Kidney (tissue), 14 donors: ENCODE measurements around the gene CSF2RB. TPM values are rescaled to one million over a fixed set of nuclear protein-coding genes. Genes with fewer than 3 reads are reported as not detected.
A peak's percentile ranks its signal among the peaks of the same experiment; 100 is the strongest.

Experiments
- DNase-seq, 5 donors: peaks; one replicate each; pipeline ENCODE4 v3.0.0-alpha.2; 2013 to 2020
- FAIRE-seq: peaks from 2 replicates; lab custom pipeline; 2012; peaks lifted over from hg19 to GRCh38; lab: Jason Lieb, UNC
- H3K27ac ChIP-seq, 2 donors: one replicate each; pipeline ENCODE4 v1.7.0; 2013; ENCODE audit warnings: low read depth in 2 of 2, low read length in 2 of 2, inconsistent platforms in 1 of 2
- H3K27me3 ChIP-seq: one replicate; pipeline ENCODE4 v1.7.1; 2013; ENCODE audit warnings: low read length, inconsistent platforms; ENCODE audit not compliant: control insufficient read depth, insufficient read depth
- H3K36me3 ChIP-seq, 3 donors: one replicate each; pipeline versions ENCODE4 v1.7.0 to v1.7.1; 2013; ENCODE audit warnings: low read length in 3 of 3, control low read depth in 1 of 3, inconsistent platforms in 1 of 3; ENCODE audit not compliant: insufficient read depth in 3 of 3, control insufficient read depth in 2 of 3
- H3K4me1 ChIP-seq, 3 donors: one replicate each; pipeline versions ENCODE4 v1.7.0 to v1.7.1; 2013; ENCODE audit warnings: low read length in 3 of 3, inconsistent platforms in 1 of 3, low read depth in 1 of 3; ENCODE audit not compliant: control insufficient read depth in 2 of 3, insufficient read depth in 2 of 3
- H3K4me3 ChIP-seq, 3 donors: one replicate each; pipeline versions ENCODE4 v1.7.0 to v1.8.1; 2013; ENCODE audit warnings: low read length in 3 of 3, control low read depth in 1 of 3, inconsistent platforms in 1 of 3
- H3K9ac ChIP-seq, 3 donors: one replicate each; pipeline versions ENCODE4 v1.7.0 to v1.7.1; 2013; ENCODE audit warnings: low read length in 3 of 3, control low read depth in 1 of 3, inconsistent platforms in 1 of 3
- H3K9me3 ChIP-seq, 3 donors: one replicate each; pipeline versions ENCODE4 v1.7.0 to v1.7.1; 2013; ENCODE audit warnings: low read length in 3 of 3, control low read depth in 1 of 3, inconsistent platforms in 1 of 3; ENCODE audit not compliant: control insufficient read depth in 2 of 3, insufficient read depth in 1 of 3
- intact Hi-C: fragments of 100-400 bp; cut with DNase I; formaldehyde crosslinking; loops from one replicate; pipeline ENCODE4 v1.11.1; 2022
- polyA plus RNA-seq: library from polyadenylated mRNA; stranded (reverse); fragments of 350-450 nt; fragmentation: Illumina TruSeq; extraction: RNeasy Lipid Tissue Mini Kit (QIAGEN cat#74804); gene quantifications from one replicate; pipeline ENCODE4 v1.2.3, GENCODE V29; 2014; ENCODE audit warnings: low read depth, low replicate concordance; ENCODE audit not compliant: insufficient read depth
- total RNA-seq: library from RNA; stranded (reverse); fragmentation: NEBNext Ultra II Directional; extraction: Animal tissue kit (Norgen Biotek cat#: 25700); gene quantifications from one replicate; pipeline ENCODE4 v1.2.1, GENCODE V29; 2021
- TF ChIP-seq, protein P1 (sequence below): IDR thresholded peaks from 3 replicates; pipeline ENCODE4 v1.5.1; 2012; ENCODE audit warnings: mild to moderate bottlenecking, moderate library complexity, borderline replicate concordance; ENCODE audit not compliant: insufficient read depth; ENCODE audit errors: extremely low read depth
- donor health status: control.
- donor health status: control.
- donor health status: control.
- donor health status: control.
- donor health status: control.
- donor health status: DM: yes; HTN: yes; CAD: no.
- donor health status: Normal renal cell carcinoma (clear cell type).

Gene CSF2RB
- total and polyA plus RNA-seq, 2 donors from 2014 or later, result 1.0 to 11.4 TPM

DNA sequence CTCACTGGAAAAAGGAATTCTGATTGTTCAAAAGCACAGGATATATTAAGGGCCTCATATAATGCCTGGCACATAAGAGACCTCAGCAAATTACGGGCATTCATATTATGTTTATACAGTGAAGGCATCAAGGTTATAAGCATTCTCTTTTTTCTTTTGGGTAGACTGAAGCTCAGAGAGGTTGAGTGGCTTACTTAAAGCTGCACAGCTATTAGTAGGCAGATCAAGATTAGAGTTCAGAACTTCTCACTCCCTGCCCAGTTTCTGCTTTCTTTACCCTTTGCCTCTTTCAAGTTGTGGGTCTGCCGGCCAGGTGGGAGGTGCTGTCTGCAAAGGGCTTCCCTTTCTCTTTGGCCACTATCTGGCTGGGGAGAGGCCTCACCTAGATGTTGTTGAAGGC is 18.0 kb downstream of the CSF2RB start:
- no peaks in the 10 kb centered on the region for H3K9me3 ChIP-seq
- no peaks in the 10 kb centered on the region for H3K36me3 ChIP-seq
- no peak overlapping the region for H3K4me3 ChIP-seq
- H3K9ac ChIP-seq, result no peak overlapping the region
- FAIRE-seq (no peak), DNase-seq (no peak)
- intact Hi-C loops, result no loop called here
- no peaks in the 10 kb centered on the region for H3K4me1 ChIP-seq
- no peaks in the 10 kb centered on the region for H3K27me3 ChIP-seq
- TF ChIP-seq, protein P1, sequence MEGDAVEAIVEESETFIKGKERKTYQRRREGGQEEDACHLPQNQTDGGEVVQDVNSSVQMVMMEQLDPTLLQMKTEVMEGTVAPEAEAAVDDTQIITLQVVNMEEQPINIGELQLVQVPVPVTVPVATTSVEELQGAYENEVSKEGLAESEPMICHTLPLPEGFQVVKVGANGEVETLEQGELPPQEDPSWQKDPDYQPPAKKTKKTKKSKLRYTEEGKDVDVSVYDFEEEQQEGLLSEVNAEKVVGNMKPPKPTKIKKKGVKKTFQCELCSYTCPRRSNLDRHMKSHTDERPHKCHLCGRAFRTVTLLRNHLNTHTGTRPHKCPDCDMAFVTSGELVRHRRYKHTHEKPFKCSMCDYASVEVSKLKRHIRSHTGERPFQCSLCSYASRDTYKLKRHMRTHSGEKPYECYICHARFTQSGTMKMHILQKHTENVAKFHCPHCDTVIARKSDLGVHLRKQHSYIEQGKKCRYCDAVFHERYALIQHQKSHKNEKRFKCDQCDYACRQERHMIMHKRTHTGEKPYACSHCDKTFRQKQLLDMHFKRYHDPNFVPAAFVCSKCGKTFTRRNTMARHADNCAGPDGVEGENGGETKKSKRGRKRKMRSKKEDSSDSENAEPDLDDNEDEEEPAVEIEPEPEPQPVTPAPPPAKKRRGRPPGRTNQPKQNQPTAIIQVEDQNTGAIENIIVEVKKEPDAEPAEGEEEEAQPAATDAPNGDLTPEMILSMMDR, result no peak
- H3K27ac ChIP-seq, result no peak overlapping the region

DNA sequence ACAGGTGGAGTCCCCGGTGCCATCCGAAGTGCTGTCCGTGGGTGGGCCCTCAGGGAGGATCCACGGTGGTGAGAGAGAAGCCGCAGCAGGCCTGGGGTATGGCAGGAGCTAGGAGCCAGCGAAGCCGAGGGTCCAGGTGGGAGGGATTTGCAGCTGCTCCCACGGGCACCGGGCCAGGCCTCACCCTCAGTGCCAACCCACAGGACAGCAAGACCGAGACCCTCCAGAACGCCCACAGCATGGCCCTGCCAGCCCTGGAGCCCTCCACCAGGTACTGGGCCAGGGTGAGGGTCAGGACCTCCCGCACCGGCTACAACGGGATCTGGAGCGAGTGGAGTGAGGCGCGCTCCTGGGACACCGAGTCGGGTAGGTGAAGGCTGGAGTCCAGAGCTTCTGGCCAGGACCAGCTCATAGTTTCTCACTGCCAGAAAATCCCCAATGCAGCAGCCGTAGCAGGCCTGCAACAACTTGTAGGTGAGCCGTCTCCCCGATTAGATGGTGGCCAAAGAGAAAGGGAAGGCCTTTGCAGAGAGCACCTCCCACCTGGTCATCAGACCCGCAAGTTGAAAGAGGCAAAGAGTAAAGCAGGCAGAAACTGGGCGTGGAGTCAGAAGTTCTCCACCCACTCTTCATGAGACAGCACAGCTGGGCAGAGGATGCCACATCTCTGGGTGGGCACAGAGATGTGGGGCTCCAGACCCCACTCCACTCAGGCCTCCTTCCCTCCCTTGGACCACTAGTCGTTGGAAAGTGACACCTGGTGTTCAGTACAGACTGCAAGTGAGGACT is 20.4 kb downstream of the CSF2RB start:
- H3K9ac ChIP-seq, result no peak overlapping the region
- TF ChIP-seq, protein P1, result no peak
- DNase-seq (peak in 1 of 5 donors; percentile 69), FAIRE-seq (no peak)
- no peaks in the 10 kb centered on the region for H3K4me1 ChIP-seq
- no peaks in the 10 kb centered on the region for H3K9me3 ChIP-seq
- no peak overlapping the region for H3K4me3 ChIP-seq
- H3K27me3 ChIP-seq, result no peaks in the 10 kb centered on the region
- H3K27ac ChIP-seq, result no peak overlapping the region
- no peaks in the 10 kb centered on the region for H3K36me3 ChIP-seq
- intact Hi-C loops, result no loop called here

DNA sequence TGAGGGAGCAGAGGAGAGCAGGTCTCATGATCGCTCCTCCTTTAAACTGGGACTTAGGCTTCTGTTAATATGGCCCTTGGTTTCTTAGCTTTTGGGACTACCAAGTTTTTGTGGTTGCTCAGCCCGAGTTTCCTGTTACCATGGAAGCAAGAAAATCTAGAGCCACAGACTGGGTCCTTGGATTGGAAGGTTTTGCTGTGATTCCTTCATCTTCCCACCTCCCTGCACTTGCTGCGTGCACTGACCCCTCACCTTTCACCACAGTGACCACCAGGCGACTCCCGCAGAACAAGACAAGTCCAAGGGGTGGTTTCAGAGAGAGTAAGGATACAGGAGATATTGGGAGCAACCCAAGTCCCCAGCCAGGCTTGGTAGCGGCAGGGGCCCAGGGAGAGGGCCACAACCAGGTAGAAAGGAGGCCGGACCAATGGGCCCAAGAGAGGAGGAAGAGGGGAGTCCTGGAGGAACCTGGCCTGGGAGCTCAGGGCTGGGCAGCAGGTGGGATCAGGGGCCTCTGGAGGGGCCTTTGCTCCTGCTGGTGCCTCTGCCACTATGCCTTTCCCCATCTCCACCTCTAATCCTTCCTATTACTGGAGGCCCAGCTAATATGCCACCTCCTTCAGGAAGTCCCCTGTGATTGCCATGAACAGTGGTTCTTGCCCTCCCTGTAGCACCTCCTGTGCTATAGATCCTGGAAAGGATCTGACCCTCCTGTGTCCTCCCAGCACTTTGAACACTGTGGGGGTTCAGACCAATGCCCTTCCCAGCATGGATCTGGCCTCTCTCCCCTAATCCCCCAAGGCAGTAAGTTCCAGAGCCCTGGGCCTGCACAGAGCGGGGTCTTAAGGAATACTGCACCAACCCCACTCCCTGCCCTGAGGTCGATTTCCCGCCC is 21.2 kb downstream of the CSF2RB start:
- Histone ChIP-seq H3K9me3 (no peaks in the 10 kb centered on the region), H3K27me3 (no peaks in the 10 kb centered on the region), H3K36me3 (no peaks in the 10 kb centered on the region), H3K27ac (no peak overlapping the region), H3K9ac (no peak overlapping the region), H3K4me3 (no peak overlapping the region), H3K4me1 (no peaks in the 10 kb centered on the region)
- DNase-seq (peak in 1 of 5 donors; percentile 62), FAIRE-seq (no peak)
- intact Hi-C loops, result no loop called here
- TF ChIP-seq, protein P1, result no peak
